ENCODE measurements around the gene BANK1.

BANK1 gene

DNA sequence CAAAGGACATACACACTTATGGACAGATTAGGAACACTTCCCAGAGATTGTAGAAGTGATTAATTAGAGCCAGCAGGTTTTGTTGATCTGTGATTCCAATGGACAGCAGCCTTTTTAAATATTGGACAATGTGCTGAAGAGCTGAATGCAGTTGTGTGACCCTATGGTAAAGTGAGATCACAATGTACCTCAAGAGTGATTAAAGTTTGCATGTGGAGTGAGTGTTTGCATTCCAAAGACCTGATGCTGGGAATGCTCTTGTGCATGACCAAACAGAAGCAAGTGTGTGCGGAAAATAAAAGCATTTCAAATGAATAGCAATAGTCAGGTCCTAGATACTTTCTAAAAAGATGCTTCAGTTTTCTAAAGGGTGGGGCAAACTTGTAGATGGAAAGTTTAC is 154.1 kb downstream of the BANK1 start:
- no peaks in the 10 kb centered on the region for H3K4me1 Mint-ChIP-seq (ENCODE audit: low read depth)
- no peaks in the 10 kb centered on the region for H3K9me3 Mint-ChIP-seq
- H3K4me3 Mint-ChIP-seq, result no peak overlapping the region
- no peaks in the 10 kb centered on the region for H3K36me3 Mint-ChIP-seq (ENCODE audit: low read depth)
- peaks cover 16% of the 10 kb centered on the region for H3K27me3 Mint-ChIP-seq
- DNase-seq, result no peak
- no peak overlapping the region for H3K27ac Mint-ChIP-seq

DNA sequence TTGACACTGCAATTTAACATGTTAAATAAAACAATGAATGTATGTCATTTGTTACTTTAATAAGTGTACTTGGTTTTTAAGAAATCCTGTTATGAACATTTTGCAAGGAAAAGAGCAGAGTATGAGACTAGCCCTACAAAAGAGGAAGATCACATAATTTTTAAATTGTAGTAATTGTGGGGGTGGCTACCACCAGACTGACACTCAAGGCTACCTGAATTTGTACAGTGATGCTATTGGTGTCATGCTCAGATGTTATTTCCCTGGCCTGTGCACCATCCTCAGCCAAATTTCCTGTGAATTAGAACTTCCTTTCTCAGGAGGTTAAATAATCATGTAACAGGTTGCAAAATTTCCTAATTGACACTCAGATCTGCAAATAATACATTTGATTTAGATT is 157.5 kb downstream of the BANK1 start:
- Mint-ChIP-seq H3K27ac (no peak overlapping the region), H3K9me3 (no peaks in the 10 kb centered on the region), H3K27me3 (peaks cover 12% of the 10 kb centered on the region), H3K4me1 (ENCODE audit: low read depth) (no peaks in the 10 kb centered on the region), H3K36me3 (ENCODE audit: low read depth) (no peaks in the 10 kb centered on the region), H3K4me3 (no peak overlapping the region)
- no peak for DNase-seq

- no peak overlapping the region for H3K27ac Mint-ChIP-seq
- DNase-seq, result no peak
- H3K36me3 Mint-ChIP-seq (ENCODE audit: low read depth), result no peaks in the 10 kb centered on the region
- no peaks in the 10 kb centered on the region for H3K4me1 Mint-ChIP-seq (ENCODE audit: low read depth)
- no peak overlapping the region for H3K4me3 Mint-ChIP-seq
- H3K27me3 Mint-ChIP-seq, result peaks cover 12% of the 10 kb centered on the region
- H3K9me3 Mint-ChIP-seq, result no peaks in the 10 kb centered on the region
These were observed 158.4 kb downstream of the BANK1 start for GRCh38 chr4:101948951-101949350.

DNA sequence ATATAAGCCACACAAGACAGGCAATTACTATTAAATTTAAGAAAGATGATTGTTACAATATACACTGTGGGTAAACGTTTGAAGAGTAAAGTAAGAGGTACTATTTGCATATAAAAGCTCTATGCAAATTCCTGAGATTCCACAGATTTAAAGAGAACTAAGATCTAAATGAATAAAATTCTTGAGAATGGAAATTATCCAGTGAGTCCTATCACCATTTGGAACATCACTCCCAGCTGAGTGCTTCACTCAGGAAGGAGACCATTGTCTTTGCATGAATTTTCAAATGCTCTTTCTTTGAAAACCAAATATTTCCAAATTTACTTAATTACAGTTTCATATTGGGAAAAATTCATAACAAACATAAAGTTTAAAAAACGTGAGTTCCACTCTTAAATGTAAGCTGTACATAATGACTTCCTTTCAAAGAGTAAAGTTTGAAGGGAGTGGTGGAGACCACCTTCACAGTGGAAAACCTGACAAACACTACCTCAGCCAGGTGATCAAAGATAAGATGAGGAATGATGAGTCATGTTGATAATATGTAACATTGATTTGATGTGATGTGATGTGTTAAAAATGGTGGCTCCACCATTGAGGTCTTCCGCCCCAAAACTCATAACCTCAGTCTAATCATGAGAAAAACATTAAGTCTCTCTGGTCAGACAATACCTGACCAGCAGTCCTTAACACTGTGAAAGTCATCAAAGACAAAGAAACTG is 159.9 kb downstream of the BANK1 start:
- Mint-ChIP-seq H3K36me3 (ENCODE audit: low read depth) (no peaks in the 10 kb centered on the region), H3K4me3 (no peak overlapping the region), H3K9me3 (no peaks in the 10 kb centered on the region), H3K4me1 (ENCODE audit: low read depth) (no peaks in the 10 kb centered on the region), H3K27ac (no peak overlapping the region), H3K27me3 (peaks cover 12% of the 10 kb centered on the region)
- no peak for DNase-seq

- no peaks in the 10 kb centered on the region for H3K36me3 Mint-ChIP-seq (ENCODE audit: low read depth)
- no peaks in the 10 kb centered on the region for H3K9me3 Mint-ChIP-seq
- DNase-seq, result no peak
- H3K27ac Mint-ChIP-seq, result no peak overlapping the region
- H3K4me3 Mint-ChIP-seq, result no peak overlapping the region
- H3K27me3 Mint-ChIP-seq, result peaks cover 6% of the 10 kb centered on the region
- H3K4me1 Mint-ChIP-seq (ENCODE audit: low read depth), result no peaks in the 10 kb centered on the region
These were observed 162.5 kb downstream of the BANK1 start for GRCh38 chr4:101952985-101953384.

DNA sequence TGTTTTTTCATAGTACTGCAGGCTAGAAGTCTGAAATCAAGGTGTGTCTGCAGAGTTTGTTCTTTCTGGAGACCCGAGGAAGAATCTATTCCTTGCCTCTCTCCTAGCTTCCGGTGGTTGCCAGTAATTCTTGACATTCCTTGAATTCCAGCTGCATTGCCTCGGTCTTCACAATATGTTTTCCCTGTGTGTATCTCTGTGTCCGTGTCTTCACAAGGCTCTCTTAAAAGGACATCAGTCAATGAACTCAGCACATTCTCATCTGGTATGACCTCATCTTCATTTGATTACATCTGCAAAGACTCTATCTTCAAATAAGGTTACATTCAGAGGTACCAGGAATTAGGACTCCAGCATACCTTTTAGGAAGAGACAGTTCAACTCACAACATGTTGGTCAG is 163.4 kb downstream of the BANK1 start:
- Mint-ChIP-seq H3K4me1 (ENCODE audit: low read depth) (no peaks in the 10 kb centered on the region), H3K9me3 (no peaks in the 10 kb centered on the region), H3K36me3 (ENCODE audit: low read depth) (no peaks in the 10 kb centered on the region), H3K27ac (no peak overlapping the region), H3K27me3 (peaks cover 3% of the 10 kb centered on the region), H3K4me3 (no peak overlapping the region)
- DNase-seq, result no peak

DNA sequence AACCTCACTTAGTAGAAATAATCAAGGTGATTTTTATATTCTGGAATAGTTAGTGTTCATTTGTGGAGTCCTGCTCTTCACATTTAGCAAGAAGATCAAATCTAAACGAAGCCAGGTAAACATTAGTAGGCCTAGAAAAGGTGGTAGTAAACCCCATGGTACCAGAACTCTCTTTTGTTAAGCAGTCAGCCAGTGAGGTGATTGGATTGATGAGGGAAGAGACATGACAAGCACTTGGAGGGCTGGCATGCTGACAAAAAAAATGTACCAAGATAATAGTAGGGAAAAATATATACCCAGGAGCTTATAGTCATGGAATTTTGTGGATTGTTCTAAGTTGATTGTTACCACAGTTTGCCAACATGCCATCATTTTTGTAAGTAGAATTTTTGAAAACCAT is 163.8 kb downstream of the BANK1 start:
- Mint-ChIP-seq H3K9me3 (no peaks in the 10 kb centered on the region), H3K4me3 (no peak overlapping the region), H3K27me3 (no peaks in the 10 kb centered on the region), H3K36me3 (ENCODE audit: low read depth) (no peaks in the 10 kb centered on the region), H3K27ac (no peak overlapping the region), H3K4me1 (ENCODE audit: low read depth) (no peaks in the 10 kb centered on the region)
- DNase-seq, result no peak

- Mint-ChIP-seq H3K9me3 (no peaks in the 10 kb centered on the region), H3K27me3 (no peaks in the 10 kb centered on the region), H3K4me3 (no peak overlapping the region), H3K27ac (no peak overlapping the region), H3K36me3 (ENCODE audit: low read depth) (no peaks in the 10 kb centered on the region), H3K4me1 (ENCODE audit: low read depth) (no peaks in the 10 kb centered on the region)
- DNase-seq, result no peak
These were observed 164.6 kb downstream of the BANK1 start for GRCh38 chr4:101954975-101955678.

DNA sequence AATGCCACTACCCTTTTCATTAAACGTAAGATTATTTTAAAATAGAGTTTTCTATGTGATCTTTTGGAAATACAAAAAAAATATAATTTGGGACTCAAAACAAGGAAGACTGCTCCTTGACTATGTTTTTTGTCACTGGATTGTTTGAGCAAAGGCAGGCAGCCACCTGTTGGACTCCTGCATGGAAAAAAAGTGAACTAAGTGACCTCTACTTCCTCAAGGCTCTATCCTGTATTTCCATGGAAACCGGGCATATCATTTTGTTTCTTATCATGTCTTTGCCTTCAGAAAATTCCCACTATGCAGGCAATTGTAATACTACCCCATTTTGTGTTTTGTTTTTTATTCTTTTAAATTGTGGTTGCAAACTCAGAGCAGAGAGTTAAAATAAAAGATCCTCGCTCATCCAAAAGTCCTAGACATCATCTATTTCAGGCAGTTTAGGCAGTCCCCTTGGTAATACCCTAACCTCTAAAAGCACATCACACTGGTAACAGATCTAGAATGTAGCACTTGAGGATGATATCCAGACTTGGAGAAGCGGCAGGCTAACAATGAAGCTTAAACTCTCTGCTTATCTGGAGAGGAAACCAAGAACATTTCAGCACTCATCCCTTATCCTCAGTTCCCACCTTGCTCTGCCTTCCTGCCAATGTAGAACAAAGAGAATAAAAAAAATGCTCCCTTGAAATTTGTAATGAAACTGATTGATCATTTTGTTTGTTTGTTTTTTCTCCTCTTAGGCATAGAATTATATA is 165.7 kb downstream of the BANK1 start:
- Mint-ChIP-seq H3K4me3 (no peak overlapping the region), H3K9me3 (no peaks in the 10 kb centered on the region), H3K27ac (no peak overlapping the region), H3K4me1 (ENCODE audit: low read depth) (no peaks in the 10 kb centered on the region), H3K27me3 (no peaks in the 10 kb centered on the region), H3K36me3 (ENCODE audit: low read depth) (no peaks in the 10 kb centered on the region)
- no peak for DNase-seq

DNA sequence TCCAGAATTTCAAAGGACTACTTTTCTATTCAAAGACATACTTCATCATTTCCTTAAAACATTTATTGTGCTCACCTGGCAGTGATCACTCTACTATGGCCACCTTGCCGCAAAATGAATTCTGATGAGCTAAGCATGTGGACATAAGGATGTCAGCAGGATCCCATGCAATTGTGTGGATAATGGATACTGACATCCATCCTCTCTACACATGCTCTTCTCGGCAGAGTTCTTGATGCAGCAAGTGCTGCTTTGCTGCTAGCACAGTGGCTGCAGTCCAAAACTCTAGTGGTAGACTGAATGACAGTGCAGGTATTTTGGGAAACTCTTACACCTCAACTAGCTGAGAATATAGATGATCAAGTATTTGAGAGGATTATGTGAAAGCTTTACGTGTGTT is 168.0 kb downstream of the BANK1 start:
- Mint-ChIP-seq H3K36me3 (ENCODE audit: low read depth) (no peaks in the 10 kb centered on the region), H3K4me1 (ENCODE audit: low read depth) (no peaks in the 10 kb centered on the region), H3K27me3 (no peaks in the 10 kb centered on the region), H3K27ac (no peak overlapping the region), H3K9me3 (no peaks in the 10 kb centered on the region), H3K4me3 (no peak overlapping the region)
- no peak for DNase-seq

DNA sequence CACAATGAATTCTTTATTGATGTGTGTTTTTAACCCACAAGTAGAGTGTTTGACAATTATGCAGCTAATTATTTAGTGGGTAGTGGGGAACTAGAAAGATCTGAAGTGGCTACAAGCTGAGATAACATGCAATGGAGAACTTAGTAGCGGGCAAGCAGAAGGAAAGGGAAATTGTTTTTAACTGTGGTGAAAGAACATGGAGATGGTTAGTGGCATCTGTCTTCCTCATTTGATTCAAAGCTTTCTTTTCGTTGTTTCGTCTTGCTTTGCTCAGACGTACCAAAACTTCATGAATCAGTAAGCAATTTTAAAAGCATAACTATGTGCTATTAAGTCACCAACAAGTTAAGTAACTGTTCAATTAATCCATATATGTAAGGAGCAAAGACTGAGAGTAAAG is 169.9 kb downstream of the BANK1 start:
- Mint-ChIP-seq H3K9me3 (no peaks in the 10 kb centered on the region), H3K27me3 (no peaks in the 10 kb centered on the region)

DNA sequence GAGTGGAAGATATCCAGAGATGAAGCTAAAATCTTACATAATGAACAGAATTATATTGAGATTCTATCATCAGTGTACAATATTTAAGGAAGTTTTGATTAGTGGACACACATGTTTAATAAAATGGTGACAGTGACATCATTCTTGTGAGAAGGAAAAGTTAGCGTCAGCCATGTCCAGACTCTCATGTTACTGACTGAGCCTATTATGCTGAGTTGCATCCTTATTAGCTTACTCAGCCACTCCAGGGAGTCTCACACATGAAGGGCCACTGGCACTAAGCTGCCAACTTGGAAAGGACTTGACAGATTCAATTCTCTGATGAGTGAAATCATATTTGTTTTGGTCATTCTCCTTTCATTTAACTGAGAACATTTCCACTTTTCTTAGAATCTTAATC is 170.6 kb downstream of the BANK1 start:
- no peaks in the 10 kb centered on the region for H3K27me3 Mint-ChIP-seq
- H3K4me1 Mint-ChIP-seq (ENCODE audit: low read depth), result no peaks in the 10 kb centered on the region
- no peak overlapping the region for H3K4me3 Mint-ChIP-seq
- no peak for DNase-seq
- no peaks in the 10 kb centered on the region for H3K9me3 Mint-ChIP-seq
- no peaks in the 10 kb centered on the region for H3K36me3 Mint-ChIP-seq (ENCODE audit: low read depth)
- no peak overlapping the region for H3K27ac Mint-ChIP-seq

More for the DNA sequence above, 169.9 kb downstream of the BANK1 start:
- Mint-ChIP-seq H3K27ac (no peak overlapping the region), H3K4me3 (no peak overlapping the region), H3K4me1 (ENCODE audit: low read depth) (no peaks in the 10 kb centered on the region), H3K36me3 (ENCODE audit: low read depth) (no peaks in the 10 kb centered on the region)
- no peak for DNase-seq

- H3K4me3 Mint-ChIP-seq, result no peak overlapping the region
- peaks cover 3% of the 10 kb centered on the region for H3K27me3 Mint-ChIP-seq
- H3K27ac Mint-ChIP-seq, result no peak overlapping the region
- no peaks in the 10 kb centered on the region for H3K4me1 Mint-ChIP-seq (ENCODE audit: low read depth)
- no peaks in the 10 kb centered on the region for H3K9me3 Mint-ChIP-seq
- DNase-seq, result no peak
- H3K36me3 Mint-ChIP-seq (ENCODE audit: low read depth), result no peaks in the 10 kb centered on the region
These were observed 177.3 kb downstream of the BANK1 start for GRCh38 chr4:101967697-101968346.

DNA sequence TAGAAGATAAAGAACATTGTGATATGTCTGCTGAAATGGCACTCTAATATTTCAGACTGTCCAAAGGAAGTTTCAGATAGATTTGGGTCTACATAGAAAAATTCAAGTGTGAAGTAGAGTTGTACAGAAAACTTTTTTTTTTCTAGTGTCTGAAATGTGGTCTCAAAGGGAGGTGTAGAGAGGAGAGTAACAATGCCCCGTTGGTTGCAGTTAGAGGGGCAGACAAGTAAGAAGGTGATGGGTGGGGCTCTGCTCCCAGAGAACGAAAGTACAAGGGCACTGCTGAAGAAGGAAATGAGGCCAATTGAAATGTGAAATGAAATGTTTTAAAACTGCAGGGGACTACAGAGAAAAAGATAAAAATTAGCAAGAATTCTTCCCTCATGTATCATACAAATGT is 177.8 kb downstream of the BANK1 start:
- Mint-ChIP-seq H3K36me3 (ENCODE audit: low read depth) (no peaks in the 10 kb centered on the region), H3K9me3 (no peaks in the 10 kb centered on the region), H3K27me3 (peaks cover 3% of the 10 kb centered on the region), H3K4me1 (ENCODE audit: low read depth) (no peaks in the 10 kb centered on the region), H3K4me3 (no peak overlapping the region), H3K27ac (no peak overlapping the region)
- no peak for DNase-seq

Data from activated T-cell treated with anti-CD3 and anti-CD28 coated beads, Interleukin-2, amount 50 U/mL, for 24 hours (primary cell).